ENCODE measurements around the gene CDC25A.

The CDC25A gene

DNA sequence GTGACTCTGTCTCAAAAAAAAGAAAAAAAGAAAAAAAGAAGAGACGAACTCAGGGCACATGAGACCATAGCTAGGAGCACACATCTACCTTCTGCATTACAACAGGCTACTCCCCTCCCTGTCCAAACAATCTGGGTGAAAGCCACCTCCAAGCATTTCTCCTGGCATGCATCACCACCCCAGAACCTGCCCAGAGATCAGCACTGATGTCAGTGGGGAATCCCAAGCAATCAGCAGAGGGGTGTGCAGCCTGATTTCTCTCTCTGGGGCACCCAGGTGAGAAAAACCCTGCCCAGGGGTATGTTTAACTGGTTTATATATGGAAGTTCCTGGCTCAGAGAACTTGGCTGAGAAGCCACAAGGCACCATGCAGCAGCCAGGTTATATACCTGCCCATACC, 59.4 kb downstream of the CDC25A start:
- TF ChIP-seq, protein P1, sequence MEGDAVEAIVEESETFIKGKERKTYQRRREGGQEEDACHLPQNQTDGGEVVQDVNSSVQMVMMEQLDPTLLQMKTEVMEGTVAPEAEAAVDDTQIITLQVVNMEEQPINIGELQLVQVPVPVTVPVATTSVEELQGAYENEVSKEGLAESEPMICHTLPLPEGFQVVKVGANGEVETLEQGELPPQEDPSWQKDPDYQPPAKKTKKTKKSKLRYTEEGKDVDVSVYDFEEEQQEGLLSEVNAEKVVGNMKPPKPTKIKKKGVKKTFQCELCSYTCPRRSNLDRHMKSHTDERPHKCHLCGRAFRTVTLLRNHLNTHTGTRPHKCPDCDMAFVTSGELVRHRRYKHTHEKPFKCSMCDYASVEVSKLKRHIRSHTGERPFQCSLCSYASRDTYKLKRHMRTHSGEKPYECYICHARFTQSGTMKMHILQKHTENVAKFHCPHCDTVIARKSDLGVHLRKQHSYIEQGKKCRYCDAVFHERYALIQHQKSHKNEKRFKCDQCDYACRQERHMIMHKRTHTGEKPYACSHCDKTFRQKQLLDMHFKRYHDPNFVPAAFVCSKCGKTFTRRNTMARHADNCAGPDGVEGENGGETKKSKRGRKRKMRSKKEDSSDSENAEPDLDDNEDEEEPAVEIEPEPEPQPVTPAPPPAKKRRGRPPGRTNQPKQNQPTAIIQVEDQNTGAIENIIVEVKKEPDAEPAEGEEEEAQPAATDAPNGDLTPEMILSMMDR (IDR thresholded peaks at IDR 0.05; ENCODE audit: borderline replicate concordance, control extremely low read depth, extremely low read depth, insufficient read depth, missing control alignments), result no peak
- in situ Hi-C loops (cut with MboI; ENCODE audit: low sequenced_read_pairs, unreplicated experiment), result no loop called here
- DNase-seq (ENCODE audit: low spot score), result peak; percentile 28

DNA sequence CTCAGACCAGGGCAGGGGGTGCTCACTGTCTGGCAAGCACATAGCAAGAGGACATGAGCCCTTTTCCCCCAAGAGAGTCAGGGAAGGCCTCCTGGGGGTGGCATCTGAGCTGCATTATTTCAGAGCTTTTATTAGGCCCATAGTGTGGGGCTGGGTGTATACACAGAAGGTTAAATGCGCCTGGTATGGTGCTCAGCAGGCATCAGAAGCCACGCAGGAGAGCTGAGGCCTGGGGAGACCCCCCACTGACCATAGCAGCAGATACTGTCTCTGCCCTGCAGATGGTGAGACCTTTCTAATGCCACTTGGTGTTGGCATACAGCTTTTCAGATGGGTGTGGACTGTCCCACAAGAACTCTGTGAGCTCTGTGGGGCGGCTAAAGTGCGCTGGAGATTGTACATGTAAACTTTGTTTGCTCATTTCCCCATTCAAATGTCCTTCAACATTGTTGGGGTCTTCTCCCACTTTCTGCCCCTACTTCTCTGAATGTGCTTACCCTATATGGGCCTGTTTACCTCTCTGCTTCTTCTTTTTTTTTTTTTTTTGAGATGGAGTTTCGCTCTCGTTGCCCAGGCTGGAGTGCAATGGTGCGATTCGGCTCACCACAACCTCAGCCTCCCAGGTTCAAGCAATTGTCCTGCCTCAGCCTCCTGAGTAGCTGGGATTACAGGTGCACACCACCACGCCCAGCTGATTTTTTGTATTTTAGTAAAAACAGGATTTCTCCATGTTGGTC, 62.2 kb downstream of the CDC25A start:
- TF ChIP-seq, protein P1 (IDR thresholded peaks at IDR 0.05; ENCODE audit: borderline replicate concordance, control extremely low read depth, extremely low read depth, insufficient read depth, missing control alignments), result no peak
- DNase-seq (ENCODE audit: low spot score), result no peak
- in situ Hi-C loops (cut with MboI; ENCODE audit: low sequenced_read_pairs, unreplicated experiment), result no loop called here

DNA sequence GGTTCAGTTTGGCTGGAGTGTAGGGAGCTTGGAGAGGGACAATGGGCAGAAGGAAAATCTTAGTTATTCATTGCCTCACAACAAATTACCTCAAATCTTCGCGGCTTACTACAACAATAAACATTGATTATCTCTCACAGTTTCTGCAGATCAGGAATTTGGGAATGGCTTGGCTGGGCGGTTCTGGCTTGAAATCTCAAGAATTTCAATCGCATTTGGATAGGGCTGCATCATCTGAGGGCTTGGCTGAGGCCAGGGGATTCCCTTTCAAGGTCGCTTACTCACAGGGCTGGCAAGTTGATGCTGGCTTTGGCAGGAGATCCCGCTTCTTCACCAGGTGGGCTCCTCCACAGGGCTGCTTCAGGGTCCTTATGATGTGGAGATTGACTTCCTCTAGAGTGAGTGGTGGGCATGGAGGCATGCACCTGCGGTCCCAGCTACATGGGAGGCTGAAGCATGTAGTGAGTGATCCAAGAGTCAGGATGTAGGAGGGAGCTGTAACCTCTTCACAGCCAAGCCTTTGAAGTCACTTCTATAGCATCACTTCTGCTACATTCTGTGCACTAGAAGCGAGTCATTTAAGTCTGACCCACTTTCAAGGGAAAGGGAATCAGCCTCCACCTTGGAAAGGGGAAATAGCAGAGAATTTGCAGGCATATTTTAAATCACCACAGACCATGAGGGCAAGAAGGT, 63.1 kb downstream of the CDC25A start:
- DNase-seq (ENCODE audit: low spot score), result no peak
- TF ChIP-seq, protein P1 (IDR thresholded peaks at IDR 0.05; ENCODE audit: borderline replicate concordance, control extremely low read depth, extremely low read depth, insufficient read depth, missing control alignments), result no peak
- in situ Hi-C loops (cut with MboI; ENCODE audit: low sequenced_read_pairs, unreplicated experiment), result no loop called here

DNA sequence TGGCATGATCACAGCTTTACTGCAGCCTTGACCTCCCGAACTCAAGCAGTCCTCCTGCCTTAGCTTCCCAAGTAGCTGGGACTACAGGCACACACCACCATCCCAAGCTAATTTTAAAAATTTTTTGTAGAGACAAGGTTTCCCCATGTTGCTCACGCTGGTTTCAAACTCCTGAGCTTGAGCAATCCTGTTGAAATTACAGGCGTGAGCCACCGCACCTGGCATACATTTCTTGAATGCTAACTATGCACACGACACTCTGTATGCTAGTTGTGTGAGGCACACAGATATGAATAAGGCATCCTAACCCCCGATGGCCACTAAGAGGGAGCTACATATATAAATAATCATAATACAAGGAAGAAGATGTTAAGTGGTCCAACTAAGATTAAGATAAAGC, 64.9 kb downstream of the CDC25A start:
- DNase-seq (ENCODE audit: low spot score), result no peak
- TF ChIP-seq, protein P1 (IDR thresholded peaks at IDR 0.05; ENCODE audit: borderline replicate concordance, control extremely low read depth, extremely low read depth, insufficient read depth, missing control alignments), result no peak
- in situ Hi-C loops (cut with MboI; ENCODE audit: low sequenced_read_pairs, unreplicated experiment), result no loop called here

DNA sequence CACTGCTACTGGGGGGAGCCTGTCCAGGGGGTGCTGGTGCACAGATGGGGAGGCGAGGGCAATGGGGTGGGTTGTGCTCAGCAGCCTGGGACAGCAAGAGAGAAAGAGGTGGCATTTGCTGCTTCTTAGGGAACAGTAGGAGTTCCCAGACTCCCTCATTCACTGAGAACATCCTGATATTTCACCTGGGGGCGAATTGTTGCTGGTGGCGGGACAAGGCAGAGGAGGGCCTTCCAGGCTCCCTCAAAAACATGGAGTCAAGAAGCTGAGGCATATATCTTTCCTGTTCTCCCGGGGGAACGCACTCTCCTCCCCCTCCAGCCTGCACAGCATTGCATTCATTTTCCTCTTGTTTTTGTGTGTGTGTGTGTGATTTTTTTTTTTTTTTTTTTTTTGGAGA, 65.7 kb downstream of the CDC25A start:
- in situ Hi-C loops (cut with MboI; ENCODE audit: low sequenced_read_pairs, unreplicated experiment), result no loop called here
- peak; percentile 7 for DNase-seq (ENCODE audit: low spot score)
- TF ChIP-seq, protein P1 (IDR thresholded peaks at IDR 0.05; ENCODE audit: borderline replicate concordance, control extremely low read depth, extremely low read depth, insufficient read depth, missing control alignments), result no peak

DNA sequence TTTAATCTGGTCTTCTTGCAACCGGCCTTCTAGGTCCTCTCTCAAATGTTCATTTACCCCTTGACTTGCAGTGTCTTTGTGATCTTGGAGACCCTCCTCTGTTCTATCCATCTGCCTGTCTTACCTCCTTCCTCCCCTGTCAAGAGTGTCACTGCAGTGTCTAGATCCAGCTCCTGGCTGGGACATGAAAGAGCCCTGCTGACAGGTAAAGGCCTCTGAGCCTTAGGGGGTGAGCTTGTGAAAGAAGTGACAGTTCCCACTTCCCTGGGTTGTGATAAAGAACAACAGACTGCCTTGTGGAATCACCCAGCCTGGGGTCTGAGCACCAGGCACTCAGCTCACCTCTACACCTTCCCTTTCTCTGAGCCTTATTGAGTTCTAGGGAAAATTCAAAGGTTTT, 68.0 kb downstream of the CDC25A start:
- DNase-seq (ENCODE audit: low spot score), result peak; percentile 6
- TF ChIP-seq, protein P1 (IDR thresholded peaks at IDR 0.05; ENCODE audit: borderline replicate concordance, control extremely low read depth, extremely low read depth, insufficient read depth, missing control alignments), result no peak
- in situ Hi-C loops (cut with MboI; ENCODE audit: low sequenced_read_pairs, unreplicated experiment), result no loop called here
